PFSK-1 (cell line): ENCODE measurements around the gene NLRP11.

ENCODE experiments used
- FOXP2 ChIP-seq: optimal IDR thresholded peaks from 2 replicates; pipeline ENCODE3; 2011; ENCODE audit warnings: borderline replicate concordance, control low read depth, inconsistent platforms; ENCODE audit not compliant: insufficient read depth; ENCODE audit errors: extremely low read length, extremely low read depth
- POLR2AphosphoS5 ChIP-seq: IDR thresholded peaks from 2 replicates; pipeline ENCODE4 v1.6.1; 2012; ENCODE audit warnings: low read depth, mild to moderate bottlenecking, control low read depth, low read length, moderate library complexity
- REST ChIP-seq, 2 experiments: IDR thresholded peaks; 2 replicates each; pipeline versions ENCODE4 v1.6.1 to v1.8.0; 2011 to 2012; ENCODE audit warnings: low read depth in 2 of 2, low read length in 2 of 2, control low read depth in 1 of 2, inconsistent platforms in 1 of 2, mild to moderate bottlenecking in 1 of 2, moderate library complexity in 1 of 2; ENCODE audit not compliant: insufficient read depth in 1 of 2
- SIN3A ChIP-seq: IDR thresholded peaks from 2 replicates; pipeline ENCODE4 v1.6.1; 2012; ENCODE audit warnings: mild to moderate bottlenecking, low read length, moderate library complexity, borderline replicate concordance; ENCODE audit not compliant: insufficient read depth
- TAF1 ChIP-seq: IDR thresholded peaks from 2 replicates; pipeline ENCODE4 v1.6.1; 2012; ENCODE audit warnings: low read length, control low read depth, borderline replicate concordance; ENCODE audit not compliant: insufficient read depth

The NLRP11 gene

DNA sequence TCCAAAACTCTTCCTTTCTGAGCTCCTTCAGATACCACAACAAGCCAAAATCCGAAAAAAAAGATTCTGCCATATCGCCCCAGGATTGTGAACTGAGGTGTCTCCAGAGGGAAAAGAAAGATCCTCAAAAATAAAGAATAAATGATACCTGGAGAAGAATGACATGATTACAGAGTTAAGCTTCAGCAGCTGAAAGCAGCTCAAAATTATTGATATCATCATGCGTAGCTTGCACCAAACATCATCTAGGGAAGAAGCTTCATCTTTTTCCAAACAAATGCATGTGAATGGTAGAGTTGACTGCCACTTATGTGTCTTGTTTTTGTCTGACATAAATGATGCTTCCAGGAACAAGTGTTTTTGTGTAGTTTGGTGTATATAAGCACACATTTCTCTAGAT lies 93.5 kb downstream of the NLRP11 start, which contains the start of gene NLRP9:
TSS of gene NLRP9 (minus strand) at position 101 of the 400 bp plus-strand sequence. CDS start at position 73, 28 bp downstream.
- no peak for TF ChIP-seq SIN3A
- TF ChIP-seq POLR2AphosphoS5: no peak
- no peak for TF ChIP-seq REST (IDR thresholded peaks at IDR 0.05; ENCODE audit: insufficient read depth in 1 of 2, low read depth in 2 of 2, low read length in 2 of 2)
- TF ChIP-seq TAF1: no peak
- TF ChIP-seq FOXP2: no peak
